ENCODE measurements around the gene UTP18. TPM values are rescaled to one million over a fixed set of nuclear protein-coding genes. Genes with fewer than 3 reads are reported as not detected.

Gene UTP18
- total and polyA plus RNA-seq, 2 of the 8 experiments (the other 6 are each of a cell fraction or from before 2014, with no cell fraction given), result 17.9 to 85.7 TPM

DNA sequence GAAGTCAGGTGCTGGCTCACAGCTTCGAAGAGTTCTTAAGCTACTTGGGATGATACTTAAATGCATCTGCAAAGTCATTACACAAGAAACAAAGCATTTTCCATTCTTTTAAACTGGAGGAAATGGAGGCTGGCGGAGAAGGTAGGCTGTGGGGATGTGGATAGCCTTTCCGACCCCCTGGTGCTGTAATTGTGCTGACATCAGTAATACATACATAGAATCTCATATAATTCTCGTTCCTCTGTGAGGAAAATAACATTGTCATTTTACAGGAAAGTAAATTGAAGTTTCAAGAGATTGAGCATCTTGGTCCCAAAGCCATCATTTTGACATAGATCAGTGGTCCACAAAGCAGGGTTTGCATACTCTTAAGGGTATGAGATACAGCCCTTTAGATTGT, 39.5 kb downstream of the UTP18 start:
- Histone ChIP-seq H2BK15ac (ENCODE audit: low read length) (no peak overlapping the region), H4K20me1 (replicated peaks in 1 of 2; ENCODE audit: control insufficient read depth in 1 of 2, insufficient read depth in 2 of 2, low read length in 2 of 2) (no peaks in the 10 kb centered on the region), H3K23me2 (ENCODE audit: low read depth, low read length) (no peaks in the 10 kb centered on the region; the same call in 1 of the 2 replicates), H2AFZ (ENCODE audit: low read length) (no peak overlapping the region), H3K36me3 (ENCODE audit: control insufficient read depth in 2 of 4, insufficient read depth in 4 of 4, low read length in 3 of 4) (peaks cover 0 to 9% (median 5%) of the 10 kb centered on the region in 4 experiments; a peak in 4 of 8 replicates), H3K14ac (ENCODE audit: insufficient read length) (no peak overlapping the region), H2BK120ac (replicated peaks; ENCODE audit: low read depth, low read length) (no peak overlapping the region), H2BK20ac (ENCODE audit: low read length) (no peak overlapping the region), H4K91ac (replicated peaks; ENCODE audit: insufficient read length, low read length) (no peak overlapping the region), H2AK5ac (ENCODE audit: low read depth, low read length) (no peak overlapping the region), H3K27ac (ENCODE audit: low read depth, low read length) (no peak overlapping the region; the same call in 1 of the 2 replicates), H3K79me2 (ENCODE audit: control insufficient read depth in 1 of 2, insufficient read depth in 2 of 2, low read length in 2 of 2) (peaks cover 0 to 2% of the 10 kb centered on the region in 2 experiments; a peak in 1 of 4 replicates), H2BK5ac (ENCODE audit: low read depth, low read length) (no peak overlapping the region), H4K5ac (ENCODE audit: insufficient read length, low read depth, low read length) (no peak overlapping the region), H4K8ac (ENCODE audit: extremely low read depth, insufficient read depth, low read length) (no peak overlapping the region), H3K4me1 (replicated peaks in 1 of 4; ENCODE audit: control insufficient read depth in 3 of 4, insufficient read depth in 4 of 4, low read length in 3 of 4) (peaks cover 0 to 11% (median 3%) of the 10 kb centered on the region in 4 experiments; a peak in 2 of 7 replicates), H3K23ac (ENCODE audit: insufficient read length) (no peak overlapping the region), H3K27me3 (replicated peaks in 1 of 4; ENCODE audit: control insufficient read depth in 3 of 4, extremely low read depth in 1 of 4, insufficient read depth in 3 of 4, low read length in 3 of 4) (no peaks in the 10 kb centered on the region), H2BK12ac (ENCODE audit: low read depth, low read length) (no peak overlapping the region), H3K4ac (replicated peaks; ENCODE audit: insufficient read length, low read depth, low read length) (no peak overlapping the region), H3K9ac (replicated peaks in 1 of 4; ENCODE audit: extremely low read depth in 1 of 4, low read depth in 3 of 4, low read length in 3 of 4) (no peak overlapping the region), H3K56ac (replicated peaks; ENCODE audit: insufficient read length, low read depth, low read length) (no peak overlapping the region), H3K4me2 (ENCODE audit: insufficient read depth in 1 of 2, low read depth in 2 of 2, low read length in 2 of 2) (no peak overlapping the region), H3K18ac (ENCODE audit: extremely low read depth, low read length) (no peak overlapping the region), H3K79me1 (ENCODE audit: low read depth, low read length) (no peaks in the 10 kb centered on the region), H3K9me3 (ENCODE audit: insufficient read depth in 2 of 2, low read depth in 1 of 2, low read length in 1 of 2) (no peaks in the 10 kb centered on the region), H3K4me3 (ENCODE audit: extremely low read depth in 1 of 4, insufficient read depth in 2 of 4, low read depth in 3 of 4, low read length in 4 of 4) (no peak overlapping the region)
- no peak for TF ChIP-seq TBP (IDR thresholded peaks at IDR 0.05; ENCODE audit: low read depth, low read length)
- TF ChIP-seq CTBP2 (IDR thresholded peaks at IDR 0.05; ENCODE audit: borderline replicate concordance, insufficient read depth, insufficient read length, low read length), result no peak
- DNase-seq (ENCODE audit: low read depth in 1 of 2, low spot score in 2 of 2) (no peak), FAIRE-seq (no peak)
- CTCF ChIA-PET (ENCODE audit: partially characterized antibody), result interaction anchor here (0.6 to 3.8 kb wide), 17 partner anchors 12 to 407 kb away, joined by 3 to 42 read pairs (median 5); no protein-coding TSS in a partner anchor
- POLR2A ChIA-PET (ENCODE audit: partially characterized antibody), result interaction anchor here (2.2 kb wide), 1 partner anchor 11 kb away, joined by 8 read pairs; no protein-coding TSS in a partner anchor
- 90% methylated on average over 4 of the region's 4 CpGs; no CpG with 5 or more reads in 1 of the 2 experiments for WGBS, 2 experiments (ENCODE audit: extremely low coverage in 1 of 2, insufficient coverage in 1 of 2, insufficient read length in 1 of 2, insufficient replicate concordance in 2 of 2, low coverage in 1 of 2, low lambda C conversion rate in 2 of 2, missing lambda C conversion rate in 1 of 2)
